ENCODE measurements around the gene ZFAND3.

- TF ChIP-seq, protein P1, sequence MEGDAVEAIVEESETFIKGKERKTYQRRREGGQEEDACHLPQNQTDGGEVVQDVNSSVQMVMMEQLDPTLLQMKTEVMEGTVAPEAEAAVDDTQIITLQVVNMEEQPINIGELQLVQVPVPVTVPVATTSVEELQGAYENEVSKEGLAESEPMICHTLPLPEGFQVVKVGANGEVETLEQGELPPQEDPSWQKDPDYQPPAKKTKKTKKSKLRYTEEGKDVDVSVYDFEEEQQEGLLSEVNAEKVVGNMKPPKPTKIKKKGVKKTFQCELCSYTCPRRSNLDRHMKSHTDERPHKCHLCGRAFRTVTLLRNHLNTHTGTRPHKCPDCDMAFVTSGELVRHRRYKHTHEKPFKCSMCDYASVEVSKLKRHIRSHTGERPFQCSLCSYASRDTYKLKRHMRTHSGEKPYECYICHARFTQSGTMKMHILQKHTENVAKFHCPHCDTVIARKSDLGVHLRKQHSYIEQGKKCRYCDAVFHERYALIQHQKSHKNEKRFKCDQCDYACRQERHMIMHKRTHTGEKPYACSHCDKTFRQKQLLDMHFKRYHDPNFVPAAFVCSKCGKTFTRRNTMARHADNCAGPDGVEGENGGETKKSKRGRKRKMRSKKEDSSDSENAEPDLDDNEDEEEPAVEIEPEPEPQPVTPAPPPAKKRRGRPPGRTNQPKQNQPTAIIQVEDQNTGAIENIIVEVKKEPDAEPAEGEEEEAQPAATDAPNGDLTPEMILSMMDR (IDR thresholded peaks at IDR 0.05), result no peak
- TF ChIP-seq EP300 (IDR thresholded peaks at IDR 0.05) (no peak), POLR2AphosphoS5 (IDR thresholded peaks at IDR 0.05) (no peak)
Observed at GRCh38 chr6:37812841-37813240, 6.7 kb upstream of the ZFAND3 start.

Measured in upper lobe of left lung (tissue), 4 donors.